Heart left ventricle (tissue), 16 donors: ENCODE measurements around the gene RDH8. TPM values are rescaled to one million over a fixed set of nuclear protein-coding genes. Genes with fewer than 3 reads are reported as not detected.

Experiments
- ATAC-seq, 4 donors: fragments of 200-7000 bp; cut with Tn5 transposase; one replicate each; pipeline ENCODE4 v1.9.1; 2020 to 2022; ENCODE audit warnings: moderate library complexity in 4 of 4, mild to moderate bottlenecking in 3 of 4, moderate number of reproducible peaks in 1 of 4
- DNase-seq, 5 donors: peaks; one replicate each; pipeline ENCODE4 v3.0.0-alpha.2; 2020
- H3K27ac ChIP-seq, 12 donors: fragments of 200-600 bp; sonication (generic) in 4 of 12; one replicate each; pipeline versions ENCODE4 v1.5.0 to v1.8.0; 2016 to 2022; ENCODE audit warnings: mild to moderate bottlenecking in 2 of 12
- H3K27me3 ChIP-seq, 9 donors: fragments of 200-600 bp; sonication (generic) in 2 of 9; one replicate each; pipeline versions ENCODE4 v1.5.1 to v1.8.0; 2016 to 2022; ENCODE audit warnings: mild to moderate bottlenecking in 3 of 9
- H3K36me3 ChIP-seq, 9 donors: fragments of 200-600 bp; sonication (generic) in 2 of 9; one replicate each; pipeline versions ENCODE4 v1.5.0 to v1.8.0; 2018 to 2022; ENCODE audit warnings: mild to moderate bottlenecking in 2 of 9
- H3K4me1 ChIP-seq, 12 donors: fragments of 200-600 bp; sonication (generic) in 4 of 12; one replicate each; pipeline versions ENCODE4 v1.5.0 to v1.8.0; 2016 to 2022; ENCODE audit warnings: mild to moderate bottlenecking in 3 of 12
- H3K4me3 ChIP-seq, 12 donors: fragments of 200-600 bp; sonication (generic) in 4 of 12; one replicate each; pipeline versions ENCODE4 v1.5.0 to v1.8.0; 2017 to 2022; ENCODE audit warnings: mild to moderate bottlenecking in 9 of 12, moderate library complexity in 4 of 12
- H3K9me3 ChIP-seq, 12 donors: fragments of 200-600 bp; sonication (generic) in 4 of 12; one replicate each; pipeline versions ENCODE4 v1.5.0 to v1.8.0; 2016 to 2022; ENCODE audit warnings: mild to moderate bottlenecking in 1 of 12
- CTCF ChIP-seq, 12 donors: fragments of 200-600 bp; sonication (generic) in 4 of 12; IDR thresholded peaks; one replicate each; pipeline versions ENCODE4 v1.5.0 to v1.8.0; 2018 to 2022; ENCODE audit warnings: antibody characterized with exemption in 12 of 12, mild to moderate bottlenecking in 5 of 12
- POLR2A ChIP-seq, 2 donors: fragments of 450-650 bp; IDR thresholded peaks; one replicate each; pipeline ENCODE4 v1.6.1; 2017; ENCODE audit warnings: antibody characterized with exemption in 2 of 2, mild to moderate bottlenecking in 2 of 2, moderate library complexity in 2 of 2
- WGBS, 4 donors: extraction: QIAGEN DNeasy Blood & Tissue Kit in 2 of 4; methylation state at CpG; one replicate each; pipeline versions ENCODE4 v1.1.5 to v1.1.7; 2013 to 2018; 5-methylcytosine and 5-hydroxymethylcytosine counted together
- intact Hi-C, 10 donors: fragments of 100-400 bp; cut with DNase I; formaldehyde crosslinking; loops; one replicate each; pipeline versions ENCODE4 v1.11.1 to v1.14.2; 2022
- microRNA-seq, 4 donors: library from miRNA; unstranded; fragments of <30 nt; microRNA quantifications; one replicate each; pipeline versions ENCODE4 to v1.2.0, GENCODE V29; 2017 to 2020
- polyA plus RNA-seq, 2 donors: library from polyadenylated mRNA; stranded (reverse); fragments of 200-250 nt; gene quantifications; one replicate each; pipeline ENCODE4 v1.2.3, GENCODE V29; 2013
- total RNA-seq, 9 donors: library from RNA; depleted of rRNA in 2 of 9; stranded (reverse); fragments of >200 nt in 2 of 9; fragmentation: NEBNext Ultra II Directional in 3 of 9; extraction: Animal tissue kit (Norgen Biotek cat#: 25700) in 3 of 9; gene quantifications; one replicate each; pipeline versions ENCODE4 v1.1.0 to v1.2.4, GENCODE V29; 2016 to 2023
- donor health status: ischemic (EF 13 %, LVEDD 7.1; RV severe dilation, severe dysfunction).
- donor health status: healthy with polysubstance abuse.
- donor health status: DM: no; HTN: yes; CAD: no.
- donor health status: DM: no; HTN: no; CAD: no.
- donor health status: ischemic (EF 25% LVEDD 6.9; RV normal size, moderate dysfunction).
- donor health status: ischemic (EF 25% LVEDD 5.7; RV mildly dilated, moderate dysfunction).
- donor health status: healthy.
- donor health status: DM: yes; HTN: yes; CAD: no.
- donor health status: ischemic (EF 35%, LVEDD 5.7; RV mildly dilated, moderate dysfunction).
- donor health status: nonischemic (EF 11% LVEDD 7.7; RV severe dilation, severe dysfunction).
- donor health status: DM: yes; HTN: yes; CAD: no.
- donor health status: PGD.
- donor health status: ischemic (EF 29% LVEDD 5.4; RV normal size, mild dysfunction).
- donor health status: nonischemic (EF 23%, LVEDD 6.1; RV moderate dilation, normal function).

Gene RDH8
- total and polyA plus RNA-seq, 11 donors: not detected

- DNase-seq: no peak
- H3K27ac ChIP-seq: no peak overlapping the region
- H3K4me3 ChIP-seq: no peak overlapping the region
- ATAC-seq: no peak
- H3K4me1 ChIP-seq: no peaks in the 10 kb centered on the region
- peaks cover 0 to 7% (median 1%) of the 10 kb centered on the region in 12 donors for H3K9me3 ChIP-seq
- H3K27me3 ChIP-seq: peaks cover 0 to 28% (median 0%) of the 10 kb centered on the region in 9 donors
- TF ChIP-seq POLR2A (IDR thresholded peaks at IDR 0.05) (no peak), CTCF (IDR thresholded peaks at IDR 0.05) (no peak)
- intact Hi-C loops: no loop called here
- H3K36me3 ChIP-seq: no peaks in the 10 kb centered on the region
- 67 to 69% (median 69%) methylated on average over 6 of the region's 6 CpGs for WGBS, 4 donors
Measured at GRCh38 chr19:10069046-10069445, 55.8 kb downstream of the RDH8 start.

- peaks cover 0 to 11% (median 2%) of the 10 kb centered on the region in 12 donors for H3K9me3 ChIP-seq
- no peak overlapping the region for H3K4me3 ChIP-seq
- ATAC-seq: peak in 1 of 4 donors; percentile 36
- H3K27ac ChIP-seq: no peak overlapping the region
- intact Hi-C loops: no loop called here
- H3K27me3 ChIP-seq: peaks cover 0 to 20% (median 0%) of the 10 kb centered on the region in 9 donors
- TF ChIP-seq CTCF (IDR thresholded peaks at IDR 0.05) (no peak), POLR2A (IDR thresholded peaks at IDR 0.05) (no peak)
- no peak for DNase-seq
- WGBS, 4 donors: 73 to 76% (median 74%) methylated on average over 17 to 22 of the region's 22 CpGs
- H3K4me1 ChIP-seq: no peaks in the 10 kb centered on the region
- no peaks in the 10 kb centered on the region for H3K36me3 ChIP-seq
Measured at GRCh38 chr19:10070730-10071446, 57.6 kb downstream of the RDH8 start.

Small RNAs within 50 kb of the gene (microRNA-seq; reads per million reads assigned to microRNA genes)
- gene MIR5589: 0 to 0.21 (median 0) reads per million in 4 donors

Other genes with a start within 250 kb of the RDH8 start
- gene ZNF846, start 244.7 kb upstream of the RDH8 start, total RNA-seq: 10 to 100 TPM in 3 of 9 donors, 1 to 10 TPM in 6; 6.5 to 11.0 (median 8.4) TPM
- 10 to 100 TPM in 1 of 2 donors, 1 to 10 TPM in 1; 5.4 to 11.1 TPM for gene ZNF846, start 244.7 kb upstream of the RDH8 start, polyA plus RNA-seq
- gene FBXL12, start 194.4 kb upstream of the RDH8 start, total RNA-seq: 10 to 100 TPM in 8 of 9 donors, 1 to 10 TPM in 1; 9.8 to 17.6 (median 12.2) TPM
- 10 to 100 TPM; 11.2 to 14.5 TPM for gene FBXL12, start 194.4 kb upstream of the RDH8 start, polyA plus RNA-seq
- 100 to 1,000 TPM; 460 to 843 (median 492) TPM for gene UBL5, start 185.6 kb upstream of the RDH8 start, total RNA-seq
- gene UBL5, start 185.6 kb upstream of the RDH8 start, polyA plus RNA-seq: 1,000 to 10,000 TPM in 1 of 2 donors, 100 to 1,000 TPM in 1; 592 to 1,809 TPM
- gene PIN1, start 178.2 kb upstream of the RDH8 start, total RNA-seq: 100 to 1,000 TPM in 2 of 9 donors, 10 to 100 TPM in 7; 82.8 to 147 (median 93.1) TPM
- gene PIN1, start 178.2 kb upstream of the RDH8 start, polyA plus RNA-seq: 100 to 1,000 TPM in 1 of 2 donors, 10 to 100 TPM in 1; 90.0 to 159 TPM
- gene OLFM2, start 77.0 kb upstream of the RDH8 start, total RNA-seq: 1 to 10 TPM in 7 of 9 donors, under 1 TPM in 2; 0.67 to 4.6 (median 2.4) TPM
- 1 to 10 TPM; 2.2 to 3.0 TPM for gene OLFM2, start 77.0 kb upstream of the RDH8 start, polyA plus RNA-seq
- gene COL5A3, start 3.0 kb upstream of the RDH8 start, total RNA-seq: 10 to 100 TPM in 6 of 9 donors, 1 to 10 TPM in 3; 5.0 to 34.1 (median 11.6) TPM
- gene COL5A3, start 3.0 kb upstream of the RDH8 start, polyA plus RNA-seq: 10 to 100 TPM; 13.6 to 18.7 TPM
- gene SHFL, start 72.8 kb downstream of the RDH8 start, total RNA-seq: 10 to 100 TPM in 4 of 9 donors, 1 to 10 TPM in 5; 6.3 to 29.0 (median 8.7) TPM
- 10 to 100 TPM in 1 of 2 donors, 1 to 10 TPM in 1; 7.7 to 13.0 TPM for gene SHFL, start 72.8 kb downstream of the RDH8 start, polyA plus RNA-seq
- under 1 TPM in 1 of 9 donors, not detected in 8; 0.43 TPM for gene ANGPTL6, start 89.2 kb downstream of the RDH8 start, total RNA-seq
- gene ANGPTL6, start 89.2 kb downstream of the RDH8 start, polyA plus RNA-seq: under 1 TPM in 1 of 2 donors, not detected in 1; 0.19 TPM
- gene PPAN, start 92.9 kb downstream of the RDH8 start, total RNA-seq: 10 to 100 TPM; 16.3 to 24.9 (median 19.0) TPM
- gene PPAN, start 92.9 kb downstream of the RDH8 start, polyA plus RNA-seq: 10 to 100 TPM; 34.4 to 41.4 TPM
- gene P2RY11, start 98.2 kb downstream of the RDH8 start, total RNA-seq: 10 to 100 TPM in 1 of 9 donors, 1 to 10 TPM in 8; 3.1 to 11.7 (median 6.3) TPM
- 1 to 10 TPM; 3.6 to 5.2 TPM for gene P2RY11, start 98.2 kb downstream of the RDH8 start, polyA plus RNA-seq
- gene EIF3G, start 106.4 kb downstream of the RDH8 start, total RNA-seq: 100 to 1,000 TPM; 148 to 302 (median 179) TPM
- 100 to 1,000 TPM; 124 to 233 TPM for gene EIF3G, start 106.4 kb downstream of the RDH8 start, polyA plus RNA-seq
- 10 to 100 TPM; 16.1 to 61.6 (median 25.8) TPM for gene DNMT1, start 181.5 kb downstream of the RDH8 start, total RNA-seq
- 10 to 100 TPM; 17.3 to 23.5 TPM for gene DNMT1, start 181.5 kb downstream of the RDH8 start, polyA plus RNA-seq
- 10 to 100 TPM in 1 of 9 donors, 1 to 10 TPM in 8; 1.7 to 14.2 (median 4.4) TPM for gene S1PR2, start 217.8 kb downstream of the RDH8 start, total RNA-seq
- gene S1PR2, start 217.8 kb downstream of the RDH8 start, polyA plus RNA-seq: 1 to 10 TPM; 1.0 to 4.3 TPM
- gene MRPL4, start 238.7 kb downstream of the RDH8 start, total RNA-seq: 100 to 1,000 TPM in 2 of 9 donors, 10 to 100 TPM in 7; 53.7 to 110 (median 68.2) TPM
- gene MRPL4, start 238.7 kb downstream of the RDH8 start, polyA plus RNA-seq: 100 to 1,000 TPM in 1 of 2 donors, 10 to 100 TPM in 1; 37.7 to 123 TPM